Measurements from ENCODE around the gene ZFP92. TPM values are rescaled to one million over a fixed set of nuclear protein-coding genes. Genes with fewer than 3 reads are reported as not detected.
"Not testable (repeated sequence)": the region's sequence is repeated elsewhere in the genome, so short reads cannot be mapped to it uniquely, and the experiment has no call there.

The ZFP92 gene
- total and polyA plus RNA-seq, 10 donors: 0.26 to 3.4 (median 2.0) TPM

DNA sequence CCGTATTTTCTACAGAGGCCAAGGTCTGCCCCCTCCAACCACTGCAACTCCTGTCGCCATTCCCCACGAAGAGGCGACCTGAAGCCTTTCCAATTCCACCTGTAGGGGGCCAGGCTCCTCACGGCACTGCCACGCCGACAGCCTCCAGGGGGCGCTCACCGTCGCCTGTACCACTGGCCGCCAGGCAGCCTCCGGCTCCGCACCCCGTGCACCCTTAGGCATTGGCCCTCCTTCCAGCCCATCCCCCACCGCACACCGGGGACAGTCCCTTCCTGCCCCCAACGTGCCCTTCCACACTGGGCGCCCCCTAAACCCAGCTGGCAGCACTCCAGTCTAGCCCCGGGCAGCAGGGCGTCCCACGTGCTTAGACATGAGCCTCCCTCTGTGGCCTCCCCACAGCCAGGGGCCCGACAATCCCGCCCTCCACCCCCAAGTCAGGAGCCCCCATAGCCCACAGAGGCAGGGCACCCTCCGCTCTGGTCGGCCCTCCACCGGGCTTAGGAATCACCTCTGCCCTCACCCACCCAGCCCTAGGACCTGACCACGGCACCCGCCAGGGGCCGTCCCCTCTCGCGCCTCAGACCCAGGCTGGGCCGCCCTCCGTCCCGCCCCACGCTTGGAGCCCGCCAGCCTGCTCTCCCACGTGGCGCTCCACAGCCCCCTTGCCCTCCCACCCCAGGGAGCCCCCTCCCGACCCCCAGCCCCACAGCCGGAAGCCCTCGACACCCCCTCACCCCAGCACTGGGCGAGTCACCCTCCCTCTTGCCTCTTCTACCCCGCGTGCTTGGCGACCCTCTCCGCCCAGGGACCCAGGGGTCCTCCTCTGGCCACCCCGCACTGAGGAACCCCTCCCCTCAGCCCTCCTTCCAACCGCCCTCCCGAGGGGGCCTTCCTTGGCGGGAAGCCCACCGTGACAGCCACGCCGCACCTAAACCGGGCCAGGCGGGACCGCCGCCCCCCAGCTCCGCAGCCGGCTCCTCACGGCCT is 10.8 kb upstream of the ZFP92 start:
- 54 to 83% (median 77%) methylated on average over 22 to 60 of the region's 60 CpGs for WGBS, 5 donors
- Histone ChIP-seq H3K4me3 (no peak overlapping the region), H3K27ac (no peak overlapping the region), H3K9me3 (peaks cover 0 to 3% (median 0%) of the 10 kb centered on the region in 8 donors), H3K27me3 (replicated peaks in 1 of 7) (peaks cover 0 to 17% (median 0%) of the 10 kb centered on the region in 7 donors), H3K36me3 (no peaks in the 10 kb centered on the region), H3K4me1 (no peaks in the 10 kb centered on the region)
- DNase-seq: peak; percentile 82
- intact Hi-C loops (cut with DNase I; ENCODE audit: low total_unique reads): no loop called here
- TF ChIP-seq POLR2A (IDR thresholded peaks at IDR 0.05) (no peak), POLR2AphosphoS5 (IDR thresholded peaks at IDR 0.05) (peak in 1 of 3 donors; percentile 32)
- TF ChIP-seq, protein P1, sequence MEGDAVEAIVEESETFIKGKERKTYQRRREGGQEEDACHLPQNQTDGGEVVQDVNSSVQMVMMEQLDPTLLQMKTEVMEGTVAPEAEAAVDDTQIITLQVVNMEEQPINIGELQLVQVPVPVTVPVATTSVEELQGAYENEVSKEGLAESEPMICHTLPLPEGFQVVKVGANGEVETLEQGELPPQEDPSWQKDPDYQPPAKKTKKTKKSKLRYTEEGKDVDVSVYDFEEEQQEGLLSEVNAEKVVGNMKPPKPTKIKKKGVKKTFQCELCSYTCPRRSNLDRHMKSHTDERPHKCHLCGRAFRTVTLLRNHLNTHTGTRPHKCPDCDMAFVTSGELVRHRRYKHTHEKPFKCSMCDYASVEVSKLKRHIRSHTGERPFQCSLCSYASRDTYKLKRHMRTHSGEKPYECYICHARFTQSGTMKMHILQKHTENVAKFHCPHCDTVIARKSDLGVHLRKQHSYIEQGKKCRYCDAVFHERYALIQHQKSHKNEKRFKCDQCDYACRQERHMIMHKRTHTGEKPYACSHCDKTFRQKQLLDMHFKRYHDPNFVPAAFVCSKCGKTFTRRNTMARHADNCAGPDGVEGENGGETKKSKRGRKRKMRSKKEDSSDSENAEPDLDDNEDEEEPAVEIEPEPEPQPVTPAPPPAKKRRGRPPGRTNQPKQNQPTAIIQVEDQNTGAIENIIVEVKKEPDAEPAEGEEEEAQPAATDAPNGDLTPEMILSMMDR (IDR thresholded peaks at IDR 0.05 in 8 of 11, conservative IDR thresholded peaks at IDR 0.05 in 3 of 11): peak in 10 of 11 experiments; percentile 18 to 77 (median 56)

DNA sequence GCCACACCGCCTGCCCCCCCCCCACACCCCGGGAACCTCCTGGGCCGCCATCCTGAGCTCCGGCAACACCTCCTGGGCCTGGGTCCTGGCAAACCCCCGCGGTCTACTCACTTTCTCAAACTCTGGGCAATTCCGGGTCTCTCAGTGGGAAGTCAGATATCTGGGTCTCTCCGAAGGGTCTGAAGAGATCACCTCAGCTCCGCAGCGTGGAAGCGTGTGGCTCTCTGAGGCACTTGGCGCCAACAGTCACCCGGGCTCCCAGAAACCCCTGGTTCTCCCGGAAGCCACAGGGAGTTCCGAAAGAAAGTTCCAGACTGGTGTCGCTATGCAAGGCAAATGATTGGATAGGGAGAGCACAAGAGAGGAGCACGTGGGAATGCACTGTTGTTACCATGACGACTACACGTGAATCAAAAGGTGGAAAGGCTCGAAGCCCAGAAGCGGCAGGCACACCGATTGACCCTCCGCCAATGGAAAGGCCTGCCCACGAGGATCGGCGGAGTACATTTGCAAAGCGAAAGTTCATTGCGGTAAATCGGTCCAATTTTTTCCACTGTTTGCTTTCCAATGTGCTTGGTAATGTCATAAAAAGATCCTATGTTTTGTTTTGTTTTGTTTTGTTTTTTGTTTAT is 10.0 kb upstream of the ZFP92 start, which contains the start of gene PNMA6E:
Gene PNMA6E, minus strand, starts transcription at position 218 of the 632 bp plus-strand sequence. CDS start 2,501 bp downstream, outside the sequence.
- TF ChIP-seq POLR2A (IDR thresholded peaks at IDR 0.05) (no peak), POLR2AphosphoS5 (IDR thresholded peaks at IDR 0.05) (no peak)
- TF ChIP-seq, protein P1 (IDR thresholded peaks at IDR 0.05 in 8 of 11, conservative IDR thresholded peaks at IDR 0.05 in 3 of 11): no peak
- Histone ChIP-seq H3K9me3 (peaks cover 0 to 3% (median 0%) of the 10 kb centered on the region in 8 donors), H3K4me3 (no peak within 1 kb of the TSS), H3K36me3 (no peaks in the 10 kb centered on the region), H3K27me3 (replicated peaks in 1 of 7) (peaks cover 0 to 15% (median 0%) of the 10 kb centered on the region in 7 donors), H3K4me1 (no peaks in the 10 kb centered on the region), H3K27ac (no peak within 1 kb of the TSS)
- DNase-seq: peak; percentile 62
- WGBS, 5 donors: 90 to 97% (median 95%) methylated on average over 23 to 29 of the region's 29 CpGs
- intact Hi-C loops (cut with DNase I; ENCODE audit: low total_unique reads): no loop called here

GRCh38 chrX:153404333-153404732 is 6.9 kb upstream of the ZFP92 start:
- H3K9me3 ChIP-seq; H3K4me1 ChIP-seq; intact Hi-C loops (cut with DNase I; ENCODE audit: low total_unique reads); H3K4me3 ChIP-seq; H3K36me3 ChIP-seq; H3K27me3 ChIP-seq (replicated peaks in 1 of 7); H3K27ac ChIP-seq: not testable (repeated sequence)
- DNase-seq: peak; percentile 4
- WGBS, 5 donors: 64 to 94% (median 88%) methylated on average over 4 to 5 of the region's 5 CpGs

GRCh38 chrX:153405426-153405825 is 5.8 kb upstream of the ZFP92 start:
- DNase-seq: peak; percentile 13
- H3K4me3 ChIP-seq: no peak overlapping the region
- no peaks in the 10 kb centered on the region for H3K36me3 ChIP-seq
- 13 to 30% (median 23%) methylated on average over 4 to 5 of the region's 5 CpGs for WGBS, 5 donors
- H3K27me3 ChIP-seq (replicated peaks in 1 of 7): no peaks in the 10 kb centered on the region
- H3K4me1 ChIP-seq: no peaks in the 10 kb centered on the region
- intact Hi-C loops (cut with DNase I; ENCODE audit: low total_unique reads): no loop called here
- no peak overlapping the region for H3K27ac ChIP-seq
- H3K9me3 ChIP-seq: peaks cover 0 to 3% (median 0%) of the 10 kb centered on the region in 8 donors
- TF ChIP-seq, protein P1 (IDR thresholded peaks at IDR 0.05 in 8 of 11, conservative IDR thresholded peaks at IDR 0.05 in 3 of 11): no peak
- TF ChIP-seq POLR2A (IDR thresholded peaks at IDR 0.05) (no peak), POLR2AphosphoS5 (IDR thresholded peaks at IDR 0.05) (no peak)
